Measurements from ENCODE around the gene SH3BGRL2. TPM values are rescaled to one million over a fixed set of nuclear protein-coding genes. Genes with fewer than 3 reads are reported as not detected.

The SH3BGRL2 gene
- total RNA-seq, 1 donor = 2.2 TPM

DNA sequence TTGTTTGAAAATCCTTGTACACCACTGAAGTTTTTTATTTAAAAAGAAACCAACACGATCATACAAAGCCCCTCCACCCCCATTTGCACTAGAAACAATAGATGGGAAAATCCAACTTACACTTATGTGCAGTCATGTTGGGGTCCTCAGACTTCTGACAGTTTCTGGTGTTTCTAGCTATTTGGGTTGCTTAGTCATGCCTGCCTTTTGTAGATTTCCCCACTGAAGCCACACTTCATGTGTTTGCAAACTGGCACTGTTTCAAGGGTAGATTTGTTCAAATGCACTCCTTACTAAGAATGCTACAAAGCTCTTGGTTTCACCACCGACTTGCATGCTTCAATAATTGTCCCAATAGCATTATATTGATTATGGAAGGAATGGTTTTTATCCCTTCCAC is 1.5 kb downstream of the SH3BGRL2 start:
- no peaks in the 10 kb centered on the region for H3K9me3 ChIP-seq (ENCODE audit: low read depth, low read length)
- H2AFZ ChIP-seq (ENCODE audit: low read length) = no peak overlapping the region
- H3K36me3 ChIP-seq (ENCODE audit: insufficient read depth, low read length) = no peaks in the 10 kb centered on the region
- H4K20me1 ChIP-seq (ENCODE audit: insufficient read depth, low read length) = peaks cover 7% of the 10 kb centered on the region
- DNase-seq (ENCODE audit: insufficient read length, low spot score, missing footprints) = no peak
- peaks cover 2% of the 10 kb centered on the region for H3K4me1 ChIP-seq (ENCODE audit: insufficient read depth, low read length)
- H3K27me3 ChIP-seq (ENCODE audit: insufficient read depth, low read length) = peaks cover 50% of the 10 kb centered on the region
- H3K4me3 ChIP-seq (ENCODE audit: insufficient read depth, low read length) = no peak overlapping the region
- H3K27ac ChIP-seq (ENCODE audit: low read depth, low read length) = no peak overlapping the region
- TF ChIP-seq, protein P1, sequence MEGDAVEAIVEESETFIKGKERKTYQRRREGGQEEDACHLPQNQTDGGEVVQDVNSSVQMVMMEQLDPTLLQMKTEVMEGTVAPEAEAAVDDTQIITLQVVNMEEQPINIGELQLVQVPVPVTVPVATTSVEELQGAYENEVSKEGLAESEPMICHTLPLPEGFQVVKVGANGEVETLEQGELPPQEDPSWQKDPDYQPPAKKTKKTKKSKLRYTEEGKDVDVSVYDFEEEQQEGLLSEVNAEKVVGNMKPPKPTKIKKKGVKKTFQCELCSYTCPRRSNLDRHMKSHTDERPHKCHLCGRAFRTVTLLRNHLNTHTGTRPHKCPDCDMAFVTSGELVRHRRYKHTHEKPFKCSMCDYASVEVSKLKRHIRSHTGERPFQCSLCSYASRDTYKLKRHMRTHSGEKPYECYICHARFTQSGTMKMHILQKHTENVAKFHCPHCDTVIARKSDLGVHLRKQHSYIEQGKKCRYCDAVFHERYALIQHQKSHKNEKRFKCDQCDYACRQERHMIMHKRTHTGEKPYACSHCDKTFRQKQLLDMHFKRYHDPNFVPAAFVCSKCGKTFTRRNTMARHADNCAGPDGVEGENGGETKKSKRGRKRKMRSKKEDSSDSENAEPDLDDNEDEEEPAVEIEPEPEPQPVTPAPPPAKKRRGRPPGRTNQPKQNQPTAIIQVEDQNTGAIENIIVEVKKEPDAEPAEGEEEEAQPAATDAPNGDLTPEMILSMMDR (IDR thresholded peaks at IDR 0.05; ENCODE audit: extremely low read depth, low read depth, low read length) = no peak
- no peak overlapping the region for H3K4me2 ChIP-seq (ENCODE audit: insufficient read depth, low read length)
- H3K79me2 ChIP-seq (ENCODE audit: insufficient read depth, low read length) = no peaks in the 10 kb centered on the region

DNA sequence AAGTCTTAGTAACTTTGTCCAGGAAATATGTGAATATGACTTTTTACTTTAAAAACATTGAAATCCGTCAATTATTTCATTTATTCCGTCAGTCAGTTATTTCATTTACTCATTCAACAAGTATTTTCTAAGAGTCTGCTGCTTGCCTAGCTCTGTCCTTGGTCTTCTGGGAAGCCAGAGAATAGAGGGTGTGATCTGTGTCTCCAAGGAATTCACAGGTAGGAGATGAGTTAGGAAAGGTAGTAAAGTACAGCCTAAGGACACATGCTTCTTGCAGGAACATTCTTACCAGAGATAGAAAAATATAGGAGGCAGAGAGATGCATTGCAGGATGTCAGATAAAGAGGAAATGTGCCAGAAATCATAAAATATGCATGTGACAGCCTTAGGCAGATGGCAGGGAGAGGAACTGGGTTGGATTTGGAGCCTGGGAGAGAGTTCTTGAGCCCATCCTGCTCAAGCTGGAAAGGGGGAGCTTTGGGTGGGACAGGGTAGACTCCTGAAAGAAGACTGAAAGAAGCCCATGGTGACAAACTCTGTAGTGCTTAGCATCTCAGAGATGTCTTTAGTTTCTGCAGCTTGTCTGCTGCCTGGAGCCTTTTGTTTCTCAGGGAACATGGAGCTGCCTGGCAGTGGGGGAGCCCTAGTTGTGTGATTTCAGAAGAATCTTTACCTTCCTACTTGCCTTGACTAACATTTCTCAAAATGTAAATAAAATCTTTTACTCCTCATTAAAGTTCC is 3.5 kb downstream of the SH3BGRL2 start:
- no peak overlapping the region for H3K27ac ChIP-seq (ENCODE audit: low read depth, low read length)
- DNase-seq (ENCODE audit: insufficient read length, low spot score, missing footprints) = no peak
- no peaks in the 10 kb centered on the region for H3K79me2 ChIP-seq (ENCODE audit: insufficient read depth, low read length)
- H3K4me3 ChIP-seq (ENCODE audit: insufficient read depth, low read length) = no peak overlapping the region
- H3K36me3 ChIP-seq (ENCODE audit: insufficient read depth, low read length) = no peaks in the 10 kb centered on the region
- TF ChIP-seq, protein P1 (IDR thresholded peaks at IDR 0.05; ENCODE audit: extremely low read depth, low read depth, low read length) = no peak
- H3K4me2 ChIP-seq (ENCODE audit: insufficient read depth, low read length) = no peak overlapping the region
- H3K27me3 ChIP-seq (ENCODE audit: insufficient read depth, low read length) = peaks cover 38% of the 10 kb centered on the region
- peaks cover 3% of the 10 kb centered on the region for H4K20me1 ChIP-seq (ENCODE audit: insufficient read depth, low read length)
- no peak overlapping the region for H2AFZ ChIP-seq (ENCODE audit: low read length)
- H3K9me3 ChIP-seq (ENCODE audit: low read depth, low read length) = no peaks in the 10 kb centered on the region
- peaks cover 2% of the 10 kb centered on the region for H3K4me1 ChIP-seq (ENCODE audit: insufficient read depth, low read length)

DNA sequence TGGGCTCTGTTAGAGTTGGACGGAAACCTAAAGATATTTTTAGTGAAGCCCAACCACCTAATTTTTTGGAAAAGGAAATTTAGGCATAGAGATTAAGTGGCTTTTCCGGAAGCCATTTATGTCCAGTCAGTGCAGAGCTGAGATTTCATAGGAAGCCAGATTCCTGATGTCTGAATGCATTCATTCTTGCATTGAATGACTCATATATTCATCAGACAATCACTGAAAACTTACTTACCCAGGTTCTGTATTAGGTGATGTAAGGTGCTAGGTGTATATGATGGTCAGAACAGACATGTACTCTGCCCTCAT is 4.1 kb downstream of the SH3BGRL2 start:
- Histone ChIP-seq H4K20me1 (ENCODE audit: insufficient read depth, low read length) (peaks cover 3% of the 10 kb centered on the region), H3K4me1 (ENCODE audit: insufficient read depth, low read length) (peaks cover 2% of the 10 kb centered on the region), H3K9me3 (ENCODE audit: low read depth, low read length) (no peaks in the 10 kb centered on the region), H3K27me3 (ENCODE audit: insufficient read depth, low read length) (peaks cover 33% of the 10 kb centered on the region), H3K4me2 (ENCODE audit: insufficient read depth, low read length) (no peak overlapping the region), H3K79me2 (ENCODE audit: insufficient read depth, low read length) (no peaks in the 10 kb centered on the region), H3K27ac (ENCODE audit: low read depth, low read length) (no peak overlapping the region), H3K4me3 (ENCODE audit: insufficient read depth, low read length) (no peak overlapping the region), H2AFZ (ENCODE audit: low read length) (no peak overlapping the region), H3K36me3 (ENCODE audit: insufficient read depth, low read length) (no peaks in the 10 kb centered on the region)
- TF ChIP-seq, protein P1 (IDR thresholded peaks at IDR 0.05; ENCODE audit: extremely low read depth, low read depth, low read length) = no peak
- DNase-seq (ENCODE audit: insufficient read length, low spot score, missing footprints) = no peak

DNA sequence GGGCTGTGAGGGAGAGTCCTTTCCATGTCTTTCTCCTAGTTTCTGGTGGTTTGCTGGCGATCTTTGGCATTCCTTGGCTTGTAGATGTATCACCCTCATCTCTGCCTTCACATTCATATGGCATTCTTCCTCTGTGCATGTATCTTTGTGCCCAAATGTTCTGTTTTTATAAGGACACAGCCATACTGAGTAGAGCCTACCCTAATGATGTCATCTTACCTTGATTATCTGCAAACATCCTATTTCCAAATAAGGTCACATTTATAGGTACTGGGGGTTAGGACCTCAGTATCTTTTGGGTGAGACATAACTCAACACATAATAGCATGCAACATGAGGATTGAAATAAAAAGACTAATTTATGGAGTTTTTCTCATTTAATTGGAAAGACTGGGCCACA is 5.5 kb downstream of the SH3BGRL2 start:
- no peak overlapping the region for H3K4me3 ChIP-seq (ENCODE audit: insufficient read depth, low read length)
- no peaks in the 10 kb centered on the region for H3K79me2 ChIP-seq (ENCODE audit: insufficient read depth, low read length)
- no peaks in the 10 kb centered on the region for H3K4me1 ChIP-seq (ENCODE audit: insufficient read depth, low read length)
- H2AFZ ChIP-seq (ENCODE audit: low read length) = no peak overlapping the region
- H4K20me1 ChIP-seq (ENCODE audit: insufficient read depth, low read length) = peaks cover 8% of the 10 kb centered on the region
- H3K36me3 ChIP-seq (ENCODE audit: insufficient read depth, low read length) = no peaks in the 10 kb centered on the region
- no peak for DNase-seq (ENCODE audit: insufficient read length, low spot score, missing footprints)
- no peak overlapping the region for H3K4me2 ChIP-seq (ENCODE audit: insufficient read depth, low read length)
- no peaks in the 10 kb centered on the region for H3K9me3 ChIP-seq (ENCODE audit: low read depth, low read length)
- no peak overlapping the region for H3K27ac ChIP-seq (ENCODE audit: low read depth, low read length)
- H3K27me3 ChIP-seq (ENCODE audit: insufficient read depth, low read length) = peaks cover 19% of the 10 kb centered on the region
- TF ChIP-seq, protein P1 (IDR thresholded peaks at IDR 0.05; ENCODE audit: extremely low read depth, low read depth, low read length) = no peak

Measured in osteoblast (primary cell).